Vagina (tissue), 2 donors: Measurements from ENCODE around the gene LDLRAD4. TPM values are rescaled to one million over a fixed set of nuclear protein-coding genes. Genes with fewer than 3 reads are reported as not detected.

ENCODE experiments used
- DNase-seq, 2 donors: peaks; one replicate each; pipeline ENCODE4 v3.0.0-alpha.2; 2017; ENCODE audit errors: extremely low spot score in 2 of 2
- H3K27ac ChIP-seq: fragments of 200-600 bp; sonication (generic); one replicate; pipeline ENCODE4 v1.5.1; 2019
- H3K27me3 ChIP-seq: fragments of 200-600 bp; sonication (generic); one replicate; pipeline ENCODE4 v1.5.1; 2019
- H3K36me3 ChIP-seq, 2 donors: fragments of 200-600 bp; sonication (generic); one replicate each; pipeline ENCODE4 v1.5.1; 2017 to 2019
- H3K4me1 ChIP-seq: fragments of 200-600 bp; sonication (generic); one replicate; pipeline ENCODE4 v1.5.1; 2019
- H3K4me3 ChIP-seq, 2 donors: fragments of 200-600 bp; sonication (generic); 1 replicate in 1 of 2; 2 replicates in 1 of 2; pipeline ENCODE4 v1.5.1; 2016 to 2019
- H3K9me3 ChIP-seq: fragments of 200-600 bp; sonication (generic); one replicate; pipeline ENCODE4 v1.5.1; 2019
- CTCF ChIP-seq, 3 experiments: fragments of 450-650 bp in 2 of 3; fragments of 200-600 bp in 1 of 3; sonication (generic) in 1 of 3; IDR thresholded peaks; one replicate each; pipeline ENCODE4 v1.5.1; 2017 to 2019; ENCODE audit warnings: antibody characterized with exemption in 3 of 3, mild to moderate bottlenecking in 2 of 3, moderate library complexity in 2 of 3
- POLR2A ChIP-seq, 2 donors: fragments of 450-650 bp; IDR thresholded peaks; one replicate each; pipeline ENCODE4 v1.6.1; 2017; ENCODE audit warnings: antibody characterized with exemption in 2 of 2, mild to moderate bottlenecking in 2 of 2, moderate library complexity in 2 of 2
- POLR2AphosphoS5 ChIP-seq, 2 donors: sonication (generic); formaldehyde crosslinking; IDR thresholded peaks; one replicate each; pipeline ENCODE4 v1.9.0; 2017; ENCODE audit warnings: antibody characterized with exemption in 2 of 2, mild to moderate bottlenecking in 2 of 2, low read depth in 1 of 2; ENCODE audit not compliant: insufficient read depth in 1 of 2
- intact Hi-C: fragments of 100-400 bp; cut with DNase I; formaldehyde crosslinking; loops from one replicate; pipeline ENCODE4 v1.15.1; 2023
- total RNA-seq: library from RNA; depleted of rRNA; stranded (reverse); fragments of >200 nt; gene quantifications from one replicate; pipeline ENCODE4 v1.2.3, GENCODE V29; 2016

The LDLRAD4 gene
- total RNA-seq, 1 donor from 2014 or later: 24.3 TPM

GRCh38 chr18:13286456-13287125 is 68.0 kb downstream of the LDLRAD4 start:
- Histone ChIP-seq H3K9me3 (no peaks in the 10 kb centered on the region), H3K4me3 (no peak overlapping the region), H3K36me3 (no peaks in the 10 kb centered on the region), H3K27ac (no peak overlapping the region), H3K27me3 (no peaks in the 10 kb centered on the region), H3K4me1 (peaks cover 15% of the 10 kb centered on the region)
- TF ChIP-seq CTCF (IDR thresholded peaks at IDR 0.05) (no peak), POLR2A (IDR thresholded peaks at IDR 0.05) (no peak), POLR2AphosphoS5 (IDR thresholded peaks at IDR 0.05; ENCODE audit: insufficient read depth in 1 of 2, low read depth in 1 of 2) (no peak)
- intact Hi-C loops: no loop called here
- DNase-seq: no peak

GRCh38 chr18:13287372-13287771 is 68.8 kb downstream of the LDLRAD4 start:
- no peak for DNase-seq
- intact Hi-C loops: no loop called here
- H3K27ac ChIP-seq: no peak overlapping the region

GRCh38 chr18:13288509-13289133 is 70.1 kb downstream of the LDLRAD4 start:
- peaks cover 15% of the 10 kb centered on the region for H3K4me1 ChIP-seq
- H3K4me3 ChIP-seq: no peak overlapping the region
- TF ChIP-seq CTCF (IDR thresholded peaks at IDR 0.05) (no peak), POLR2A (IDR thresholded peaks at IDR 0.05) (no peak), POLR2AphosphoS5 (IDR thresholded peaks at IDR 0.05; ENCODE audit: insufficient read depth in 1 of 2, low read depth in 1 of 2) (no peak)
- H3K36me3 ChIP-seq: no peaks in the 10 kb centered on the region
- H3K27me3 ChIP-seq: no peaks in the 10 kb centered on the region
- H3K27ac ChIP-seq: no peak overlapping the region
- no peaks in the 10 kb centered on the region for H3K9me3 ChIP-seq
- intact Hi-C loops: no loop called here
- no peak for DNase-seq

More at GRCh38 chr18:13287372-13287771, 68.8 kb downstream of the LDLRAD4 start:
- H3K4me3 ChIP-seq: no peak overlapping the region
- H3K4me1 ChIP-seq: peaks cover 15% of the 10 kb centered on the region
- no peak for TF ChIP-seq POLR2AphosphoS5 (IDR thresholded peaks at IDR 0.05; ENCODE audit: insufficient read depth in 1 of 2, low read depth in 1 of 2)
- no peak for TF ChIP-seq CTCF (IDR thresholded peaks at IDR 0.05)
- no peak for TF ChIP-seq POLR2A (IDR thresholded peaks at IDR 0.05)
- no peaks in the 10 kb centered on the region for H3K36me3 ChIP-seq
- no peaks in the 10 kb centered on the region for H3K27me3 ChIP-seq
- no peaks in the 10 kb centered on the region for H3K9me3 ChIP-seq

GRCh38 chr18:13289481-13290205 is 71.1 kb downstream of the LDLRAD4 start:
- Histone ChIP-seq H3K4me3 (no peak overlapping the region), H3K9me3 (no peaks in the 10 kb centered on the region), H3K36me3 (no peaks in the 10 kb centered on the region), H3K27ac (no peak overlapping the region), H3K4me1 (peaks cover 8% of the 10 kb centered on the region), H3K27me3 (no peaks in the 10 kb centered on the region)
- TF ChIP-seq CTCF (IDR thresholded peaks at IDR 0.05) (no peak), POLR2AphosphoS5 (IDR thresholded peaks at IDR 0.05; ENCODE audit: insufficient read depth in 1 of 2, low read depth in 1 of 2) (no peak), POLR2A (IDR thresholded peaks at IDR 0.05) (no peak)
- DNase-seq: no peak
- intact Hi-C loops: no loop called here
